NCI-H2196 treated with DMSO at 0.1 percent for 48 hours (cell line): ENCODE measurements around the gene RRAD.
"Not testable (repeated sequence)": the region's sequence is repeated elsewhere in the genome, so short reads cannot be mapped to it uniquely, and the experiment has no call there.

Experiments
- DNase-seq: peaks from one replicate; lab custom pipeline; 2025; ENCODE audit not compliant: unreplicated experiment; lab: John Stamatoyannopoulos, UW

Gene RRAD, protein sequence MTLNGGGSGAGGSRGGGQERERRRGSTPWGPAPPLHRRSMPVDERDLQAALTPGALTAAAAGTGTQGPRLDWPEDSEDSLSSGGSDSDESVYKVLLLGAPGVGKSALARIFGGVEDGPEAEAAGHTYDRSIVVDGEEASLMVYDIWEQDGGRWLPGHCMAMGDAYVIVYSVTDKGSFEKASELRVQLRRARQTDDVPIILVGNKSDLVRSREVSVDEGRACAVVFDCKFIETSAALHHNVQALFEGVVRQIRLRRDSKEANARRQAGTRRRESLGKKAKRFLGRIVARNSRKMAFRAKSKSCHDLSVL

DNA sequence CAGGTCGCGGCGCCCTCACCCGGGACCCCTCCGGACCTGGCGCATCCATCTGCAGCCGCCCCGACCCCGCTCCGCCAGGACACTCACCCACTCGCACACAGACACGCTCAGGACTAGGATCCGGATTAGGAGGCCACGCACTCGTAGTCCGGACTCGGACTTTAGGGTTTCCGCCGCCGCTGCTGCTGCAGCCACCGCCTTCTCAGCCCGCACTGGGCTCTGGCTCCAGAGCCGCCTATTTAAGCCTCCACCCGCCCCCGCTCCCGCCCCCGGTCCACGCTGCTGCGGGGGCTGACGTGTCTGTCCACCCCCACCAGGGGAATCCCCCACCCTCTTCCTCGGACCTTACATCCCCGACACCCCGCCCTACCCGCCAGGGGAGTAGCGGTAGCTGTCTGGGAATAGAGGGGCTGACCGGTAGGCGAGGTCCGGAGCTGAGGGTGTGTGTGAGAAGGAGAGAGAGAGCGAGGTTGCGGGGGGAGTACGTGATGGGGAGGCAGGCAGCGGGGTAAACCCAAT is at the start of gene RRAD:
RRAD (minus strand) TSS at position 214 of the 519 bp plus-strand sequence. CDS start 356 bp downstream, outside the sequence.
- no peak for DNase-seq

DNA sequence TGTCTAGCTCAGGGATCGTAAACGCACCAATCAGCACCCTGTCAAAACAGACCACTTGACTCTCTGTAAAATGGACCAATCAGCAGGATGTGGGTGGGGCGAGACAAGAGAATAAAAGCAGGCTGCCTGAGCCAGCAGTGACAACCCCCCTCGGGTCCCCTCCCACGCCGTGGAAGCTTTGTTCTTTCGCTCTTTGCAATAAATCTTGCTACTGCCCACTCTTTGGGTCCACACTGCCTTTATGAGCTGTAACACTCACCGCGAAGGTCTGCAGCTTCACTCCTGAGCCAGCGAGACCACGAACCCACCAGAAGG is 49.6 kb upstream of the RRAD start:
- DNase-seq, result not testable (repeated sequence)

DNA sequence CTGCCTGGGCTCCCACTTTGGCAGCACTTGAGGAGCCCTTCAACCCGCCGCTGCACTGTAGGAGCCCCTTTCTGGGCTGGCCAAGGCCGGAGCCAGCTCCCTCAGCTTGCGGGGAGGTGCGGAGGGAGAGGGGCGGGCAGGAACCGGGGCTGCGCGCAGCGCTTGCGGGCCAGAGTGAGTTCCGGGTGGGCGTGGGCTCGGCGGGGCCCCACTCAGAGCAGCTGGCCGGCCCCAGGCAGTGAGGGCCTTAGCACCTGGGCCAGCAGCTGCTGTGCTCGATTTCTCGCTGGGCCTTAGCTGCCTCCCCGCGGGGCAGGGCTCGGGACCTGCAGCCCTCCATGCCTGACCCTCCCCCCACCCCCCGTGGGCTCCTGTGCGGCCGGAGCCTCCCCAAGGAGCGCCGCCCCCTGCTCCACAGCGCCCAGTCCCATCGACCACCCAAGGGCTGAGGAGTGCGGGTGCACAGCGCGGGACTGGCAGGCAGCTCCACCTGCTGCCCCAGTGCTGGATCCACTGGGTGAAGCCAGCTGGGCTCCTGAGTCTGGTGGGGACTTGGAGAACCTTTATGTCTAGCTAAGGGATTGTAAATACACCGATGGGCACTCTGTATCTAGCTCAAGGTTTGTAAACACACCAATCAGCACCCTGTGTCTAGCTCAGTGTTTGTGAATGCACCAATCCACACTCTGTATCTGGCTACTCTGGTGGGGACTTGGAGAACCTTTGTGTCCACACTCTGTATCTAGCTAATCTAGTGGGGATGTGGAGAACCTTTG is 49.0 kb upstream of the RRAD start:
- DNase-seq, result not testable (repeated sequence)

DNA sequence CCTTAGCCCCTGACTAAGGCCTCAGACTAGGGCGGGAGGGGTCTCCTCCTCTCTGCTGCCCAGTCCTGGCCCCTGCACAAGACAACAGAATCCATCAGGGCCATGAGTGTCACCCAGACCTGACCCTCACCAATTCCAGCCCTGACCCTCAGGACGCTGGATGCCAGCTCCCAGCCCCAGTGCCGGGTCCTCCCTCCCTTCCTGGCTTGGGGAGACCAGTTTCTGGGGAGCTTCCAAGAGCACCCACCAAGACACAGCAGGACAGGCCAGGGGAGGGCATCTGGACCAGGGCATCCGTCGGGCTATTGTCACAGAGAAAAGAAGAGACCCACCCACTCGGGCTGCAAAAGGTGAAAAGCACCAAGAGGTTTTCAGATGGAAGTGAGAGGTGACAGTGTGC is 48.4 kb upstream of the RRAD start:
- DNase-seq, result no peak

DNA sequence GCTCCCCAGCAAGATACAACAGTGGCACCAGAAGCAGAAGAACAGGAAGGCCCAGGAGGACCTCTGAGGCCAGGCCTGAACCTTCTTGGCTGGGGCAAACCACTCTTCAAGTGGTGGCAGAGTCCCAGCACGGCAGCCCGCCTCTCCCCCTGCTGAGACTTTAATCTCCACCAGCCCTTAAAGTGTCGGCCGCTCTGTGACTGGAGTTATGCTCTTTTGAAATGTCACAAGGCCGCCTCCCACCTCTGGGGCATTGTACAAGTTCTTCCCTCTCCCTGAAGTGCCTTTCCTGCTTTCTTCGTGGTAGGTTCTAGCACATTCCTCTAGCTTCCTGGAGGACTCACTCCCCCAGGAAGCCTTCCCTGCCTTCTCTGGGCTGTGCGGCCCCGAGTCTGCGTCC is 47.6 kb upstream of the RRAD start:
- DNase-seq, result no peak

DNA sequence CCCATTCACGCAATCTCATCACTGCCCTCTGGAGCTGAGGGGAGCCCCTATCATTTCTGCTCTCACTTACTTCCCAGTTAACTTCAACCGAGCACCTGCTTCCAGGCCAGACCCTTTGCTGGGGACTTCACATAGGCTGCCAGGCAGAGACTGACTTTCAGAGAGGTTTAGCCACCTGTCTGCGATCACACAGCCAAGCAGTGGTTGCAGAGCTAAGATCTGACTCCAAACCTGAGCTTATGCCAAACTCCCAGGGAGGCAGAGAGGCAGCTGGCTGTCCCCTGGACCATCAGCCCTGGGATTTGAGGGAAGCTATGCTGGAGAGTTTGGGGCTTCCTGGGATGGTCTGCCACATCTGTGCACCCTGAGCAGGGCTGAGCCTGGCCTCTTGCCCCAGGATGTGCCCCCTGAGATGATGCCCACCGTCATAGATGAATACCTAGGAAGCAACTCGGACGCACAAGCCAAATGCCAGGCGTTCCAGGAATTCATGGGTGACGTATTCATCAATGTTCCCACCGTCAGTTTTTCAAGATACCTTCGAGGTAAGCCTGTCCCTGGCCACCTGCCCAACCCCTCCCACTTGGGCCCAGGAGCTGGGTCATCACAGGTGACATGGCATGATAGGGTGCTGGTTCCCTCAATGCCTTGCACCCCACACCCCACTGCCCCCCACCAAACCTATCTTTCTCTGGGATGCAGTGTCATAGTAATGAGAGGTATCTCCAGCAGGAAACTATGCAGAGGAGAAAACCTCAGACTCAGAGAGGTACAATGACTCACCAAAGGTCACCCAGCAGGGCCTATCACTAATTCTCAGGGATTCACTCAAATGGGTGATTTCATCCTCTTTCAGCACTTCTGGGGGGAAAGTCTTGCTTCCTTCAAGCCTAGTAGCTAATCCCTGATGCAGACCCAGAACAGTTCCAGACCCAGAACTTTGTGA is 45.7 kb upstream of the RRAD start:
- no peak for DNase-seq

DNA sequence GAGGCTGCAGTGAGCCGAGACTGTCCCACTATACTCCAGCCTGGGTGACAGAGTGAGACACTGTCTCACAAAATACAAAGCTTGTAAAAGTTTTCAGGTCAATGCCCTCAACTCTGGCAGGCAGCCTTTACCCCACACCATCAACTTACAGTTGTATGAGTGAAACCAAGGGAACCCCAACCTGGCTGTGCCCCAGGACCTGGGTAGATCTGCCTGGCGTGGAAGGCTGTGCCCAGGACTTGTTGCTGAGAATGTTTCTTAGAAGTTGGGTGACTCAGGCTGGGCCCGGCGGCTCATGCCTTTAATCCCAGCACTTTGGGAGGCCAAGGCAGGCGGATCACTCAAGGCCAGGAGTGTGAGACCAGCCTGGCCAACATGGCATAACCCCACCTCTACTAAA is 43.5 kb upstream of the RRAD start:
- no peak for DNase-seq

DNA sequence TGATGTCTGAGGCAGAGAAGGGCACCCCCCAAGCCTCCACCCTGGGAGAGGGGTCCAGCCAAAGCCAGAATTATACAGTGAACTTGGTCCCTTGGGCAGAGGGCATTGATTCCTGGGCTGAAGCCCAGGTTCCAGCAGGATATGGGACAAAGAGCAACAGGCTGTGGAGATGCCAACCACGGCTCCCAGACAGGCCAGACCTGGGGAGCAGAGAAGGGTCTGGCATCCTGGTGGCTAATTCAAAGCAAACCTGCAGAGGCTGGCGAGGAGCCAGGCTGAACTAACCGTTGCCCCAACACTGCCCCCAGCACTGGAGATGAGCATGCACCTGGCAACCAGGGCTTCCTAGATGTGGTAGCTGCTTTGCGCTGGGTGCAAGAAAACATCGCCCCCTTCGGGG is 38.7 kb upstream of the RRAD start:
- no peak for DNase-seq

DNA sequence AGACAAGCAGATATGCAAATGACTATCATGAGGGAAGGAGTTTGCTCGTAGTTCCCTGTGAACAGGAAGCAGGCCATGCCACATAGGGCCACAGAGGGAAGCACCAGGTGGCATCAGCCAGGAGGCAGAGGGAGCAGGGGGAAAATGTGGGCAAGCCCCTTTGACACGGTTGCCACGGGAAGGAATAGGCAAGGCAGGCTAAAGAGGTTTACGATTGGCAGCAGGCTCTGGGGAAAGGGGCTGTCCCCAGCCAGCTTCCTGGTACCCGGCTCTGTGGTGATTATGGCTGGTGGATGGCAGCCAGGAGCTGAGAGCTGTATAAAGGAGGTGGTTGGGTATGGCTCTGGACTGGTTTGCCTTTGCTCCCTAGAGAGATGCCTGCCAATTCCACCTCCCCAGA is 36.6 kb upstream of the RRAD start:
- peak; percentile 44 for DNase-seq

DNA sequence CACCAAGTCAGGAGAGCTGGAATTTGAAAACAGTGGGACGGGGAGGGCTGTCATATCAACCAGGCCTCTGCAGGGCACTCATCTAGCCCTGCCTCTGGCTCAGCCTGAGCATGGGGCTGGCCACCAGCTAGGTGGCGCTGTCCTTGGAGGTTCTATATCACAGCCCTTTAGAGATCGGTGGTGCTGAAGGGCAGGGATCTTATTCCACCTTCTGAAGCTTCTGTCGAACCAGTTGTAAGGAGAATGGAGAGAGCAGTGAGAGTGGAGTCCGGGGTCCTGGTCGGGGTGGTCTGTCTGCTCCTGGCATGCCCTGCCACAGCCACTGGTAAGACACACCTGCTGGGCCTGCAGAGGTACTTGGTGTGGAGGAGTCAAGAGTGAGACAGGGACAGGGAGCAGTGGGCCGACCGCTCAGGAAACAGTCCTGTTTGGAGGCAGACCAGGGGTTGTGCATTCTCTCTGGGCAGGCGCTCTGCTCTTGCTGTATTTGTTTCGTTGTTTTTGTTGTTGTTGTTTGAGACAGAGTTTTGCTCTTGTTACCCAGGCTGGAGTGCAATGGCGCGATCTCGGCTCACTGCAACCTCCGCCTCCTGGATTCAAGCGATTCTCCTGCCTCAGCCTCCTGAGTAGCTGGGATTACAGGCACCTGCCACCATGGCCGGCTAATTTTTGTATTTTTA is 35.9 kb upstream of the RRAD start, which contains the start of gene CES3:
CES3 (plus strand) TSS at position 202 of the 680 bp plus-strand sequence; CDS start at position 244, 42 bp downstream.
- DNase-seq, result peak; percentile 51

DNA sequence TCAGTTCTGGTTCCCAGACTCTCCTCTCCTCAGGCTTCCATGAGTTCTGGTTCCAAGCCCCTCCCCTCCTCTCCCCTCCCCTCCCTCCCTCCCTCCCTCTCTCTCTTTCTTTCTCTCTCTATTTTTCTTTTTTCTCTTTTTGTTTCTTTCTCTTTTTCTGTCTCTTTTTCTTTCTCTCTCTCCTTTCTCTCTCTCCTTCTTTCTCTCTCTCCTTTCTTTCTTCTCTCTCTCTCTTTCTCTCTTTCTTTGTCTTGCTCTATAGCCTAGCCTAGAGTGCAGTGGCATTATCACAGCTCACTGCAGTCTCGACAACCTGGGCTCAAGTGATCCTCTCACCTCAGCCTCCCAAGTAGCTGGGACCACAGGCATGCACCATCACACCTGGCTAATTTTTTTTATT is 34.9 kb upstream of the RRAD start:
- no peak for DNase-seq

DNA sequence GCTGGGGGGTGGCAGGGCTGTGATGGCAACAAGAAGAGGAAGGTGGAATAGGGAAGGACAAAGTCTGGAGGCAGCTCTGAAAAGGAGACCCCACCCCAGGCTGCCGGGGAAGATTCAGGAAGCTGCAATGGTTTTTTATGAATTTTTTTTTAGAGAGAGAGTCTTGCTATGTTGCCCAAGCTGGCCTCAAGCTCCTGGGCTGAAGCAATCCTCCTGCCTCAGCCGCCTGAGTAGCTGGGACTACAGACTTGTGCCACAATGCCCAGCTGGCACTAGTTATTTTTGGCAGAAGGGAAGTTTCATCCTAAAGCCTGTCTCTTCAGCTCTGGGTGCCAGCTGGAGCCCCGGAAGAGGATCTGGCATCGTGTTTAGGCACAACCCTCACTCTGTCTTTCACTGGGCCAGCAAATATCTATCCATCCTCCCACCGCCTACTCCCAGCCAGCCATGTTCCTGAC is 34.4 kb upstream of the RRAD start:
- no peak for DNase-seq

DNA sequence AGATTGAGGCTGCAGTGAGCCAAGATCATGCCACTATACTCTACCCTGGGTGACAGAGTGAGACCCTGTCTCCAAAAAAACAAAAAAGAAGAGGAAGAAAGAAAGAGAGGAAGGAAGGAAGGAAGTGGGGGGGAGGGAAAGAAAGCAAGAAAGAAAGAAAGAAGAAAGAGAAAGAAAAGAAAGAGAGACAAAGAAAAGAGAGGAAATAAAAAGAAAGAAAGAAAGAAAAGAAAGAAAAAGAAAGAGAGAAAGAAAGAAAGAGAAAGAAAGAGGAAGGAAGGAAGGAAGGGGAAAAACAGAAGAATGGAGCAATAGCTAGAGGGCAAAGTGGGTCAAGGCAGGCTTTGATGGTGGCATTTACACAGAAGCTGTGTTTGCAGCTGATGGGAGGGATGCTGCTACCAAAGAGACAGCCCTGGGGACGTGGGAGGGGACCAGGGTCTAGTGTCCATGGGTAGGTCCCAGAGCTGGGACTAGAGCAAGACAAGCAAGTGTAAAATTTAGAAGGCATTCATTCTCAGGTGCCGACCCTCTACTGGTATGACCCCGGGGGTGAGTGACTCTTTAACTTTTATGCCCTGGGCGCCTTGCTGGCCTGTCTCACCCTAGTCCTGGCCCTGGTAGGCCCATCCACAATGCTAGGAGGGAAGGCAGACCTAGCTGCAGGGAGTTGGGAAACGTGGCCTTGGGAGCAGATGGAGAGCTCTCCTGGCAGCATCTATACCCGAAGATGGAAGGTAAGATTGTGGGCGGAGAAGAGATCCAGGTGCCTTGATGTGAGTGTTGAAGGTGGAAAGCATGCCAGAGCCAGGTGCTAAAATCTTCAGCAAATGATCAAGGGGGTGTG is 33.7 kb upstream of the RRAD start:
- DNase-seq, result no peak

DNA sequence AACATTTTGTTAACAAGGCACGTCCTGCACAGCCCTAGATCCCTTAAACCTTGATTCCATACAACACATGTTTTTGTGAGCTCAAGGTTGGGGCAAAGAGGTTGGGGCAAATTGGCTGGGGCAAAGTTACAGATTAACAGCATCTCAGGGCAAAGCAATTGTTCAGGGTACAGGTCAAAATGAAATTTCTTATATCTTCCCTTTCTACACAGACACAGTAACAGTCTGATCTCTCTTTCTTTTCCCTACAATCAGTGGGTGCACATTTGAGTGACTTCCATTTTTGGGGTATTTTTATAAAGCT is 30.8 kb upstream of the RRAD start:
- not testable (repeated sequence) for DNase-seq

DNA sequence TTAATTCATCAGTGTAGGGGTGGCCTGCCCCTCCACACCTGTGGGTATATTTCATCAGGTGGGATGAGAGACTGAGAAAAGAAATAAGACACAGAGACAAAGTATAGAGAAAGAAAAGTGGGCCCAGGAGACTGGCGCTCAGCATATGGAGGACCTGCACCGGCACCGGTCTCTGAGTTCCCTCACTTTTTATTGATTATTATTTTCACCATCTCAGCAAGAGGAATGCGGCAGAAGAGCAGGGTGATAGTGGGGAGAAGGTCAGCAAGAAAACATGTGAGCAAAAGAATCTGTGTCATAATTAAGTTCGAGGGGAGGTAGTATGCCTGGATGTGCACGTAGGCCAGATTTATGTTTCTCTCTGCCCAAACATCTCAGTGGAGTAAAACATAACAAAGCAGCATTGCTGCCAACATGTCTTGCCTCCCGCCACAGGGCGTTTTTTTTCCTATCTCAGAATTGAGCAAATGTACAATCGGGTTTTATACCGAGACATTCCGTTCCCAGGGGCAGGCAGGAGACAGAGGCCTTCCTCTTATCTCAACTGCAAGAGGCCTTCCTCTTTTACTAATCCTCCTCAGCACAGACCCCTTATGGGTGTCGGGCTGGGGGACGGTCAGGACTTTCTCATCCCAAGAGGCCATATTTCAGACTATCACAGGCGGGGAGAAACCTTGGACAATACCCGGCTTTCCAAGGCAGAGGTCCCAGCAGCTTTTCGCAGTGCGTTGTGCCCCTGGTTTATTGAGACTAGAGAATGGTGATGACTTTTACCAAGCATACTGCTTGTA is 30.2 kb upstream of the RRAD start:
- not testable (repeated sequence) for DNase-seq

DNA sequence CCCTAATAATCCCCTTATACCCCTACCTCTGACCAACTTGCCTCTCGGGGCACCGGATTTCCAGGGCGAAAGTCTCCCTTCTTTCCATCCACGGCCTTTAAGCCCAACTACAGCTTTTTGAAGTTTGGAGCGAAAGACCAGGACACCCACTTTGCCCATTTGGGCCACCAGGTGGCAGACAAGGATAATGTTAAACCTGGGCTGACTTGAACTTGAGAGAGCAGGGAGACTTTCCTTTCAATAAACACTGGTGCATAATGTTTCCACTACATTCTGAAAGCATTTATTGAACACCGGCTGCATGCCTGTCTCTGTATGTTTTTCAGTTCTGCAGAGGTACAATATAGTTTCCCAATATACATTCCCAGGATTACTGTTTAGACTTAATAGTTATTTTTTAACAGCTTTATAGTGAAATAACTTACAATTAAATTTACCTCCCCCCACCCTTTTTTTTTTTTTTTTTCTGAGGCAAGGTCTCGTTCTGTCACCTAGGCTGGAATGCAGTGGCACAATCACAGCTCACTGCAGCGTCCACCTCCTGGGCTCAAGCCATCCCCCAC is 28.8 kb upstream of the RRAD start:
- peak; percentile 12 for DNase-seq

DNA sequence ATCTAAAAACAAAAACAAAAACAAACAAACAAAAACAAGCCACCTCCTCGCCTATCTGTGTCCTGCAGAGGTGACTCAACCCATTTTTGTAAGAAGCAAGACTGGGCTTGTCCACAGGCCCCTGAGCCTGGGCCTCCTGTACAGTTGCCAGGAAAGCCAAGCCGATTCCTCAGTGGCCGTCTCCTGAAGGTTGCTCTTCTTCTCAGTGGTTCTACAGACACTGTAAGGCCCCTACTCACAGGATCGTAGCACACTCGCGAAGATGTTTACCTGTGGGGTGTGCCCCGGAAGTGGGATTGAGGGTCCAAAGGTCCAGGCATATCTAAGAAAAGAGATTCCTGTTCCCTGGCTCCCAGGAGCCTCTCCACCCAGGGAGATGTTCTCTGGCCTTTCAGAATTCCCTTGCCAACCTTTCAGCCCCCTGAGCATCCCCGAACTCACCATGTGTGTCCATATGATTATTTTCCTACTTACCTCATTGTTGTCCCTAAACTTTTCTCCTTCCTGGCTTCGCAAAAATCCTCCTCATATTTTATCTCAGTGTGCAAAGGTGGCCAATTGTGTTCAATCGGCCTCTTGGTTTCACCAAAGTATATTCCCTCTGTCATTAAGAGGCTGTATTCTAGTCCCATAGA is 28.2 kb upstream of the RRAD start:
- DNase-seq, result no peak

DNA sequence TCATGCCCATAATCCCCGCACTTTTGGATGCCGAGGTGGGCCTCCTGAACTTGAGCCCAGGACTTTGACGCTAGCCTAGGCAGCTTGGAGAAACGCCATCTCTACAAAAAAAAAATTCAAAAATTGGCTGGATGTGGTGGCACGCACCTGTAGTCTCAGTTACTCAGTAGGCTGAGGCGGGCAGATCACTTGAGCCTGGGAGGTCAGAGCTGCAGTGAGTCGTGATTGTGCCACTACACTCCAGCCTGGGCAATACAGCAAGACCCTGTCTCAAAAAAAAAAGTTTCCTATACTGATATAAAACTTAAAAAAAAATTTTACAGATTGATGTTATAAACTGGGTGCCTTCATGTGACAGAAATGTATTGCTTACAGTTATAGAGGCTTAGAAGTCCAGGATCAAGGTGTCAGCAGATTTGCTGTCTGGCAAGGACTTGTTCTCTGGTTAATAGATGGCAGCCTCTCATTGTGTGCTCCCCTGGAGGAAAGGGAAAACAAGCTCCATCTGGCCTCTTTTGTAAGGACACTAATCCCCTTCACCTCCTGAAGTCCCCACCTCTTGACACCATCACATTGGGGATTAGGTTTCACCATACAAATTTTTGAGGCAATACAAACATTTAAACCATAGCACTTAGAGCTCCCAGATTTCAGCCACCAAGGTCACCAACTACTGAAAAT is 27.2 kb upstream of the RRAD start:
- no peak for DNase-seq
